Stimulated activated naive CD4-positive, alpha-beta T cell (primary cell): ENCODE results near the gene LHX8.
"Not testable (repeated sequence)": the region's sequence is repeated elsewhere in the genome, so short reads cannot be mapped to it uniquely, and the experiment has no call there.

Experiments
- DNase-seq, 6 experiments: peaks; one replicate each; lab custom pipeline; 2025; lab: John Stamatoyannopoulos, UW

The LHX8 gene

DNA sequence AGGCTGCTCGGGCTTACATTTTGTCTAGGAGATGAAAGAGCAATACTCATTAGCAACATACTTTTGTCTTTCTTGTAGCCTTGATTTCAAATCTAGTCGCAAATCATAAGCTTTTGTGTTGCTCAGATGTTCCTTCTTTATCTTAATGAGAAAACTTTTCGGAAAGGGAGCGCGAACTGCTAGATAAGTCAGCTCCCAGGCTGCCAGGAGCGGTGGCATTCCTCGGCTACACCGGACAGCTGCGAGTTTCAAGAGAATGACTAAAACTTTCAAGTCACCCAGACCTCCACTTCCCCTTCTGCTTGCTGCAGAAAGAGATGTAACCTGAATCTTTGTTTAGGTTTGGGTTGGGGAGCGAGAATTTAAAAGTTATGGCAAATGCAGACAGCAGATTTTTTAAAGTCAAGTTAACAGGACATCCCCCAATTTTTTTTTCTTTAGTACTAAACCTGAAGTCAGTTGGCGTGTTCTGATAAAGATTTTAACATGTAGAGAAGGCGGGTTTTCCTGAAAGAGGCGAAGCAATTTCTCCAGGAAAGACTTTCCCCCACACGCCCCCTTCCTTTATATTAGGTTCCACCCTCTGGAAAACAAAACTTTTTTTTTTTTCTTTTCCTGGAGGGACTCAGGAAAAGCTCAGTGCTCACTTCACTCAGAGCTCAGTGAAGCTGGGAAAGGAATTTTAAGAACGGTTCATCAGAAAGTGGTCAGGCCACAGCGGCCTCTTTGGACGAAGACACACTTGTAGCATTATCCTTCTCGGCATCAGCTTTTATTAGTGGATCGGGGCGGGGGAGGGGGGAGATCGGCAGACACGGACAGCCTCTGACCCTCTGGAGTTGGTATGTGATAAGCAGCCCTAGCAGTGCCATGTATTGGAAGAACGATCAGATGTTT, at the start of gene LHX8:
Gene LHX8 (plus strand): TSS at position 639 of the 897 bp plus-strand sequence. CDS start 2,227 bp downstream, outside the sequence.
- DNase-seq: no peak

DNA sequence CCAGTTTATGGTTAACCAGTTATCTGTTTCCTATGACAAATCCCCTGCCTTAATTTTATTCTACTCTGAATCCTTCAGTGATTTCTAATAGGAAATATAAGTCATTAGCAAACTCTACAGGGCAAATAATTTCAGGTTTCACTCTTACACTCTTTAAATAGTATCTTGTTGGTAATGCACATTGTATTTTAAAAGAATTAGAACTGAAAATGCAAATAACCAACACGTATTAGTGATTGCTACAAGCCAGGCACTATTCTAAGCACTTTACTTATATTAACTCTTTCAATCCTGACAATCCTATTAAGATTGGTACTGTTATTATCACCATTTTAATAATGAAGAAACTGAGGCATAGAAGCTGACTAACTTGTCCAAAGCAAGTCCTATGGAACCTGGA, 48.3 kb upstream of the LHX8 start:
- DNase-seq: no peak

DNA sequence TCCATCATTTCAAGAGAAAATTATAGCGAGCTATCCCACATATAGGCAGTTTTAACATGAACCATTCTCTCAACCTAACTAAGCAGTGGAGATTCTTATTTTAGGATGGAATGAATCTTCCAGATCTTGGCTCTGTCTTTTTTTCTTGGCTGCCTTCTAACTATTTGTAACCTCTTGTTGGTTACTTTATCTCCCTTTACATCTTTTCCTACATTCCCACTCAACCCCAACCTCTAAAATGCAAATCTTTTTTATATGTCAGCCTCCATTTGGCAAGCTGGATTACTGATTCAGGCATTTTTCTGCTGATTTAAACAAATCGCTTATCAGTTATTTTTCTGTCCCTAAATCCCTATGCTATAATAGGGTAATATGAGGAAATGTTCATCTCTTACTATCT, 46.9 kb upstream of the LHX8 start:
- DNase-seq: no peak

DNA sequence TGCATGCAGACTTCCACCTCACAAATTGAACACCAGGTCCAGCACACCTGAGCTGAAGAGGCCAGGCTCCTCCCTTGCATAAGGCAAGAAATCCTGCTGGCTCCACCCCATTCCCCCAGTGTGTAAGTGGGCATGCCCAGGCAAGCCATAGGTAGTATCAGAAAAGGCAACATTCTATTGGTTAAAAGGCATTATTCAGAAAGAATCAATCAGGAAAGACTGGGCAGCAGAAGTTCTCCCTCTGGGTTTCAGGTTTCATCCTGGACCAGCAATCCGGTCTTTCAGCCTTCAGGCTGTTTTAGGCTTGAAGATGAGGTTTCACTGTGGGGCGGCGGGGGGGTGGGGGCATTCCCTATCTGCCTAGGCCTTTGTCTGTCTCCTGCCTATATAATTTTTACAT, 42.0 kb upstream of the LHX8 start:
- DNase-seq: no peak

DNA sequence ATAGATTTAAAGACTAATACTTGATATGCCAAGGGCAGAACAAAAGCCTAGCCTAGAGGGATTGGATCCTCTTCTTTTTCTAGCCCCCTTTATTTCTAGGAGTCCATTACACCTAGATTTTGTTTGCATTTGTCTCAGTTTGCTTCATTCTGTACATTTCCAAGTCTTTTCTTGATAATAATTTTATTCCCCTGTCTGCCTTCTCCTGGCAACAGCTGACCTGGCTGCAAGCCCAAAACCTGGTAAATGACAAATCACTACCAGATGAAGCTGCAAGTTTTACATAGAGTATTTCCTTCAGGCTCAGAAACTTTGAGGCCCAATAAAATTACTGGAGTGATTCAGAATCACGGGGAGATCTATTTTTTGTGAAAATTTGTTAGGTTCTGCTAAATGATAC, 36.5 kb upstream of the LHX8 start:
- DNase-seq: no peak

DNA sequence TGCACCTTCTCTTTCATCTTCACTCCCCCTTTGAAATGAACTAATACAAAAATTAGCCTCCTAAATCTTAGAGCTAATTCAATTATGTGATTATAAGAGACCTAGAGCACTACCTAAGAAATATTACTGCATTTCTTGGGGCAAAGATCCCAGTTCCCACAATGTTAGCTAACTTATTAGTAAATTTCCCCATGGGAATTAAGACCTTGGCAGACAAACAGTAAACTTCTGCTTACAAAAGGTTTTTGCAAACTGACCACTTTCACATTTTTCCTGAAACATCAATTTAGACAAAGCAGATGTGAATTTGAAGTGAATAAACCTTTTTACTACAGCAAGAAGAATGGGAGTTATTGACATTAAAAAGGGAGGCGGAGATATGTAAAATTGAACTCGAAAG, 34.6 kb upstream of the LHX8 start:
- no peak for DNase-seq

DNA sequence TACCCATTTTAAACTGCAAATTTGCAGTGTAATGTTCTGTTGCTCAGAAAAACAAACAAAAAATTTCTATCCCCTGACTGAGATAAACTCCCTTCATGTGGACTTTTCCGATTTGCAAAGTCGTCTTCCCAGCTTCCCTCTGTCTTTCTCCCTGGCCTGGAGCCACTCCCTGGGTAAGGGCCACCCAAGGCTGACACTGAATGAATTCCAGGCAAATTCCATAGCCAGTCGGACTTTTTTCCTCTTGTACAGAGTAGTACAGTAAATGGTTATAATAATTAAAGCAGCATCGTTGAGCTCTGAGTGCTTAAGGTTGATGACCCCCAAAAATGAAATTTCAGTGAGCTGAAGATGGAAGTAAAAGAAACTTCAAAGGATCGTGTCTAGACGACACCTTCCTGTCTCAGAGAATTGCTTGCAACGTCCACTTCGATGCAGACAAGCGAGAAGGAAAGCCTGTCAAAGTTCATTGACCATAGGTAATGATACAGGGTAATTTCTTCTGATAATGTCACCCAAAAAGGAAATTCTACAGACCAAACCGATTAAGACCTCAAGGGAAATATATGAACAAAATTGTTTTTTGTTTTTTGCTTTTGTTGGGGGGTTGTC, 33.6 kb upstream of the LHX8 start:
- DNase-seq: no peak

DNA sequence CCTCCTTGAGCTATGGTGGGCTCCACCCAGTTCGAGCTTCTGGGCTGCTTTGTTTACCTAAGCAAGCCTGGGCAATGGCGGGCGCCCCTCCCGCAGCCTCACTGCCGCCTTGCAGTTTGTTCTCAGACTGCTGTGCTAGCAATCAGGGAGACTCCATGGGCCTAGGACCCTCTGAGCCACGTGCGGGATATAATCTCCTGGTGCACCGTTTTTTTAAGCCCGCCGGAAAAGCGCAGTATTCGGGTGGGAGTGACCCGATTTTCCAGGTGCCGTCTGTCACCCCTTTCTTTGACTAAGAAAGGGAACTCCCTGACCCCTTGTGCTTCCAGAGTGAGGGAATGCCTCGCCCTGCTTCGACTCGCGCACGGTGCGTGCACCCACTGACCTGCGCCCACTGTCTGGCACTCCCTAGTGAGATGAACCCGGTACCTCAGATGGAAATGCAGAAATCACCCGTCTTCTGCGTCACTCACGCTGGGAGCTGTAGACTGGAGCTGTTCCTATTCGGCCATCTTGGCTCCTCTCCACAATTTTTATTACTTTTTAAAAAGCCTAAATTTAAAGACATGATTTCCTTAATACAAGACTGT, 21.7 kb upstream of the LHX8 start:
- not testable (repeated sequence) for DNase-seq

DNA sequence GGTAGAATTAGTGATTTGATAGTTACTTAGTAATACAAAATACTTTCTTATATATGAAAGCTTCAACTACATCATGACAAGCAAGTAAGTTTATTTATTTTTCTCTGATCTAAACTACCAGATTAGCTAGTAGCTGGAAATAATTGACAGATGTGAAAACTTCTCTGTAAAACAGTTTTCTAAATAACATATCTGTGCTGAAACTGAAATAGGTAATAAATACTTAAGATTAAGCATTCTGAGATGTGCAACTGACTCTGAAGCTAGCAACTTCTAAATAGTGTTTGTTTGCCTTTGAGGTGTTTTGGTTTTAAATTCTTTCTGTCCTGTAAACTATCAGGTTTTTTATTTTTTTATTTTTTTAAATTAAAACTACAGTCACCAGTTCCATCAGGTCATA, 18.5 kb upstream of the LHX8 start:
- no peak for DNase-seq

DNA sequence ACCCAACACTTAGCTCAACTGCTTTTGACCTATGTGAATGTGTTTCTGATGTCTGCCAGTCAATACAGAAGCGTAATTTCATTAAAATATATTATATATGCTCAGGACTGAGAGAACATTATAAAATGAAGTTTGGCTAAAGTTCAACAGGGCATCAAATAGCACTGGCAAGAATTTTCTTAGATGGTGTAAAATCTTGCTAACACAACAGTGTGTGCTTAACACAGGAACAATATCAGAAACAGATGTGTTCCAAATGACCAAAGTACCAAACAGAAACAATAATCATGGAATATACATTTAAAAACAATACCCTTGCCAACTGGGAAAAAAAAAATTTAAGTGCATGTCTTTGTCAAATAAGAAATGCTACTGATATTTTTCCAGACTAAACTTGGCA, 10.4 kb upstream of the LHX8 start:
- no peak for DNase-seq

DNA sequence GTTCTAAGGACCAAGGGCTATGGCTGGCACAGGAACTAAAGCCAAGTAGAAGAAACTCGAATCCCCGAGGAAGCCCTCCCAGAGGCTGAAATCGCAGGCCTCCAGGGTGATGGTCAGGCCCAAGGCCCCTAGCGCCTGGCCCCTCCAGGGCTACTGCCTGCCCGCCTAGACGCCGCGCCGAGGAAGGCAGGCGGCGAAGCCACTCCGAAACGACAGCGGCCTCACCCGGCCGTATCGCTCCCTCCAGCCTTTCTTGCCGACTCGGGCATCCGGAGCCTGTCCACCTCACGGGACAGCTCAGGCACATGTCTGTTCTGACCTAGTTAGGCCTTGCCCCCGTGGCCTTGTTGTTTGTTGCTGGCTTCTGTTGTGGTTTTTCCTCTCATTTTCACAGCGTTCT, 9.7 kb upstream of the LHX8 start:
- DNase-seq: no peak

DNA sequence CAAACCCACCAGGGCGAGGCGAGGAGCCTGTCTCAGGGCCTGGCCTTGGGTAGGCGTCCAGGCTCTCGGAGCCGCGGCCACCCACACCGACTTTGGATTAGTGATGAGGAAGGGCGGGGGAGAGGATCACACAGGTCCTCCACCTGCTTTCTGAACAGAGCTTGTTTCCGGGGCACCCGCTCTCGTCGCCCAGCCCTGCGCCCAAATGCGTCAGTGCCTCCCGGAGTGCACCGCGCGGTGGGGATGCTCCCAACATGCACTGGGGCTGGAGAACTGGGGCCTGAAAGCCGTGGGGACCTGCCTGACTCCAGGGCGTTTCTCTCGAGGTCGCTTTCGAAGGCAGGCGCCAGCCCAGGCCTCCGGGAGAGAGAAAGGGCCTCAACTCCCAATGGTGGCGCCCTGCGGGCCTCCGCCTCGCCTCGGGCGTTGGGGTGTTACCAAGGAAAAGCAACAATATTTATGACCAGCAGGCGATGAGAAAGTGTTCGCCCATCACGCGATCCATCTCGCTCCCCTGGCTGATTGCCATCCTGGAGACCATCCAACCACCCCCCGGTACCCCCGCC, 8.9 kb upstream of the LHX8 start:
- DNase-seq: no peak

DNA sequence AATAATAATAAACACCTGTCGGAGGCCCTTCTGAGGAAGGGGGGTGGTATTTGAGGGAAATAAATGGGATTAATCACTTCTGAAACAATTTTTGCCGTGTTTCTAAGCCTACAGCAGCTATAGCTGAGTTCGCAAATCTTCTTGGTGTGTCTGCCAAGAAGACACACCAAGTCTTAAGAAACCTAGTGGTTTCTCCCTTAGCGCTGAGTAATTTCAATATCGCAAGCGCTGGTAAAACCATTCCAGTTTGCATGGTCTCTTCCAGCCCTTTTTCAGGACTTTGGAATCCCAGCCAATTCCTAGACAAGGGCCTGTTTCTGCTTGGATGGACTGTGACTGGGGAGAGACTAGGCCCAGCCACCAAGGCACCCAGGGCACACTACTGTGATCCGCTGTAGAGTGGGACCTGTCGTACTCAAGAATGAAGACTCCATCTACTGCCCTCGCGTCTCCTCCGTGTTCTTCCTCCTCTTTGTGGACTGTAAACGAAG, 7.5 kb upstream of the LHX8 start:
- no peak for DNase-seq

DNA sequence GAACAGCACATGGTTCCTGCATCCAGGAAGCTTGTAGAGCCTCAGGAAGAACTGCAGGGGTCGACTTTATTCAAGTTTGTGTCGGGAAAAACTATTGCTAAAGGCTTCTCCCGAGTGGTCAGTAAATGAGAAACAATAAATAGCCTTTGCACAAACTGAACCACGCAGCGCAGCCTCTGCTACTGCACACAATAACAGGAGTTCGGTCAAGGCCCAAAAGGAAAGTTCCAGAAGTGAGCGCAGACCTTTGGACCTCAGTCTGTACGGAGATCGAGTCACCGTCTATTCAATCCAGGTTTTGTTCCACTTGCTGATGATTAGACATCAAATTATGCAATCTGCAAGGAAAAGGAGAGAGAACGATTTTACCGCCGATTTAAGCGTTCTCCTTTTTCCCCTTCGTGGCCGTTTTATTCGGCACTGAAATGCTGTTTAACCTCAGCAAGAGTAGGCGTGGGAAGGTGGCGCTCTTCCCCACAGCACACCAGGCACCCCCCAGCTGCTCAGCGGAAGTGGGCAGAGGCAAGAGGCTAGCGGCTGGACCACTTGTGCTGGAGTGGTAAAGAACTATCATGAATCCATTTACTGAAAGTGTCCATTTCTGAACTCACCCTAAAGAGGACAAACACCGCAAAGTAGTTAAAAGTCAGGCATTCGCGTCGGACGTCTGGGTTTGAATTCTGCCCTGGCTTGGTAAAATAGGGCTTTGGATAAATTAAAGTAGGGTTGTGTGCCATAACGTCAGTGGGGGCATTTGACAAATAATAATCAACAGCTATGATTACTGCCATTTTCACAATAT, 6.1 kb upstream of the LHX8 start:
- no peak for DNase-seq

DNA sequence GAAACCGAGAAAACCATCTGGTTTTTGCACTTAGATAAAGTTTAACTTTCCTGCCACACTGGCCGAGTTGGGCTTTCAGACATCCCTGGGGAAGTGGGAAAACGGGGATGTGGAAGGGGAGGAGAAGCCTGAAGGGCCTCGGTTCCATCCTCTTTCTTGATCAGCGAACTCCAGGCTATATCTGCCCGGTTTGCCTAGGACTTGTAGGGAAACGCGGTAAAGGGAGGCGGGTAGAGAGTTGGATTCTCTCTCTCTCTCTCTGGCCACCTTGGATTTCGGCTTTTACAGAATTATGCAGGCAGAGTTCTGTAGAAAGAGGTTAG, 4.6 kb upstream of the LHX8 start:
- DNase-seq: no peak

DNA sequence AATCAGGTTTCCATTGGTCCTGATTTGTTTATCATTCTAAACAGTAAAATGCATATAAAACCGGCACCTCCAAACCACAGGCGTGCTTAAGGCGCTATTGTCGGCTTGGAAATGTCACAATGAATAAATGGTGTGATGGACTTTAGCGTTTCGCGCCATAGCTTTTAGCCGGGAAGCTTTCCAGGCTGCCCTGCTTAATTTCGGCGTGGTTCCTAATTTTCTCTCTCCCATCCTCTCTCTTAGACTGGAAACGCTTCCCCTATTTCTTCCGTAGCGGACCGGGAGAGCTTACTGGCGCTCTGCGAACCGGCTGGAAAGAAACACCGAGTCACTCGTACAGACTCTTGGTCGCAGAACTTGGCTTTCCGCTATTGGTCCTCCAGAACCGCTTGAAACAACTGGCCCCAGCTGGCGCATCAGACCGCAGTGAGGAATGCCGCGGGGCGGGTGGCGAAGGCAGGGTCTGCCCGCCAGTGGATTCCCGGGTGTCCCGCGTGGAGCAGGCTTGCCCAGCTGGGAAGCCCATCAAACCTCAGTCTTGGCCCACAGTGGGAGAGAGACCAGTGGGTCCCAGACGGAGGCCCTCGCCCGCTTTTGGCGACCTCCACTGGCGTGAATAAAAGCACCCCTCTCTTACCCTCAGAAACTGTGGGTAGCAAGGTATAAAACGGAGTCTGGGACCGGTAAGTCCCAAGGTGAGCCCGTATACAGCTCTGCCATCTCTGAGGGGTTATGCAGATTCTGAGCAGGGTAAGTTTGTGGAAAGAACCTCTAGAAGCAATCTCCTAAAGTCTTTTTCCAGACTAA, 4.0 kb upstream of the LHX8 start:
- DNase-seq: no peak

DNA sequence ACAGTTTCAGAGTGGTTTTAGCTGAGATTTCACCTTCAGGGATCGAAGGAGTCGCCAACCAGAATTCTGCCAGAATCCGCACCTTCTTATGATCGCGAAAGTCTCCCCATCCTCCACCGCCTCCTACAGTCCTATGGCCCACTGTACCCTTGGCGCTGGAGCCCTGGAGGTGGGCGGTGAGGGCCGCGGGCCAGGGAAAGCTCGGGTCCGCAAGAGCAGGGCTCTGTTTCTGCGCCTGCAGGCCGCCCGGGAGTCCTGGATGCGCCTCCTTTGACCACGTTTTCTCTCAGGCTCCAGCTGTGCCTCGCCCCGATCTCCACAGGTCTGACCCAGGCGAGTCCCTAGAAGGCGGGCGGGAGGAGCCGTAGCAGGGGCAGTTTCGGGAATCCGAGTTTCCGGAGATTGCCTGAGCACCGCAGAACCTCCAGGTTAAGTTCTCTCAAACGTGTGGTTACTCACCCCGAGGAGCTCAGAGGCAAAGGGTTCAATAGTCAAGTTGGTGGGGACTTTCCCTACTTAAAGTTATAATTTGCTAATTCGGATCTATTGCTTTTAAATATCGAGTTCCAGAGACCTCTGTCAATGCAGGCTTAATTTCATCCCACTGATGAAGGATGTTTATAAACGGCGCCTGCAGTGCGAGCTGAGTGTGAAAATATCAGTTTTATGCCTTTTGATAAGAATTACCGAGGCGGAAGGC, 3.2 kb upstream of the LHX8 start:
- DNase-seq: no peak

DNA sequence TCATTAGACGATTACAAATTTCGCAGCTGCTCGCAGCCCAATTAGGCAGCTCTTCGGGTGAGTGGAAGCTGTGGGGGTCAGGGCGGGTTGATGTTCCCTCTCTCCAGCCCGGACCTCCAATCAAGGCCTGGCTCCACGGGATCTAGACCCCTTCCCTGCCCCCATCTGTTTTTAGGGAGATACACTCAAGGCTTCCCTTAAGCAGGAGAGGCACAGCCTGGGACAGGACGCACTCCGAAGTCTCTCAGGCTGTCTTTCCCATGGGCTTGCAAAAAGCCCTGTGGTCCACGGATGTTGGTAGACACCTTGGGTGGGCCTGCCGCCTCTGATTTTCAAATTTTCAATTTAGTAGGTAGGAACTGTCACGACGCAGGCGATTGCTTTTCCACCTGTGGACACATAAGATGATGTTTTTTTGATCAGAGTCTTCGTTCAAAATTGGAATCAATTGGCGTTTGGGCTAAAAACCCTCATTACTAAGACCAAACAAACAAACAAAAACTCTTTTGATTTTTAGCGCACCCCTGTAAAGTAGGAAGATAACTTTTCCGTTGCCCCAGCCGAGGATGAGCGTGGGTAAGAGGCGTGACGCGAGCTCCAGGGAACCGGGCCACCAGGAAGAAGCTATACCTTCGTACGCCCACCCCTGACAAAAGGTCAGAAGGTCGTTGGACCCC, 2.5 kb upstream of the LHX8 start:
- DNase-seq: no peak

DNA sequence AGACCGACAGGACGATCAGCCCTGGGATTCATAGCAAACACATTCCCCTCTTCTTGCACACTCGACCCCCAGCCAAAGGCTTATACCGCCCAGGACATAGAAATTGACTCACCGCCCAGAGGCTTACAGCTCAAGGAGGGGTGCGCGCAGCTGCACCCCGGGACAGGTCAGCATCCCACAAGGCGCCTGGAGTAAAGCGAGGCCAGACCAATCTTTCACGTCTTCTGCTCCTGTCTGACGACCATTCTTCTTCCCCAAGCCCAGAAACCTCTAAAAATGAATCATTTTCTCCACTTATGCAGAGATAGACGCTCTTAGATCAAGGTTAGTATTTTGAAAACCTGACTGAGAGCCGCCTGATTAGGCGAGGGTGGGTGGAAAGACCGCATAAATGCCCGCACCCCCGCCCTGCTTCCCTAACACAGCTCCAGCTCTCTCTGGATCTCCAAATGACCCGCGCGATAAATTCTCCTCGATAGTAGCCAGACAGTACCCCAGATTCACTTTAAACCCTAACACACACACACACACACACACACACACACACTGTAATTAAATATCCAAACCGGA, 1.9 kb upstream of the LHX8 start:
- no peak for DNase-seq
